ELR (cell line): ENCODE data around the gene CHRDL1.

Source experiments
- DNase-seq: peaks from one replicate; pipeline ENCODE4 v3.0.0-alpha.2; 2015; ENCODE audit warnings: low read depth

Gene CHRDL1

GRCh38 chrX:110743679-110744340 is 51.8 kb downstream of the CHRDL1 start:
- peak; percentile 33 for DNase-seq

- peak; percentile 87 for DNase-seq
These were observed 54.3 kb downstream of the CHRDL1 start for GRCh38 chrX:110741213-110741796.

- DNase-seq = peak; percentile 89
These were observed 60.6 kb downstream of the CHRDL1 start for GRCh38 chrX:110734894-110735541.

GRCh38 chrX:110734271-110734670 is 61.3 kb downstream of the CHRDL1 start:
- peak; percentile 21 for DNase-seq

- DNase-seq = peak; percentile 85
These were observed 62.5 kb downstream of the CHRDL1 start for GRCh38 chrX:110733166-110733565.

GRCh38 chrX:110732266-110732665 is 63.4 kb downstream of the CHRDL1 start:
- no peak for DNase-seq

- DNase-seq = no peak
These were observed 71.8 kb downstream of the CHRDL1 start for GRCh38 chrX:110723844-110724243.

- DNase-seq = no peak
These were observed 73.5 kb downstream of the CHRDL1 start for GRCh38 chrX:110722135-110722534.

GRCh38 chrX:110713666-110714065 is 82.0 kb downstream of the CHRDL1 start:
- no peak for DNase-seq

GRCh38 chrX:110706446-110706845 is 89.2 kb downstream of the CHRDL1 start:
- no peak for DNase-seq

GRCh38 chrX:110703641-110704040 is 92.0 kb downstream of the CHRDL1 start:
- DNase-seq = no peak

- peak; percentile 67 for DNase-seq
These were observed 96.5 kb downstream of the CHRDL1 start for GRCh38 chrX:110699109-110699508.

- no peak for DNase-seq
These were observed 96.9 kb downstream of the CHRDL1 start for GRCh38 chrX:110698696-110699095.

- DNase-seq = no peak
These were observed 102.8 kb downstream of the CHRDL1 start for GRCh38 chrX:110692866-110693265.

- peak; percentile 28 for DNase-seq
These were observed 104.2 kb downstream of the CHRDL1 start for GRCh38 chrX:110691446-110691845.

GRCh38 chrX:110684653-110685052 is 111.0 kb downstream of the CHRDL1 start:
- peak; percentile 42 for DNase-seq

GRCh38 chrX:110683925-110684324 is 111.7 kb downstream of the CHRDL1 start:
- DNase-seq = no peak

- peak; percentile 6 for DNase-seq
These were observed 117.0 kb downstream of the CHRDL1 start for GRCh38 chrX:110678591-110678990.

- no peak for DNase-seq
These were observed 119.7 kb downstream of the CHRDL1 start for GRCh38 chrX:110675886-110676285.

- no peak for DNase-seq
These were observed 124.4 kb downstream of the CHRDL1 start for GRCh38 chrX:110671068-110671803.

- no peak for DNase-seq
These were observed 126.0 kb downstream of the CHRDL1 start for GRCh38 chrX:110669572-110669971.

- DNase-seq = peak; percentile 11
These were observed 127.9 kb downstream of the CHRDL1 start for GRCh38 chrX:110667706-110668105.
